HepG2 (cell line): ENCODE measurements around the gene MAPK8IP3. TPM values are rescaled to one million over a fixed set of nuclear protein-coding genes. Genes with fewer than 3 reads are reported as not detected.

Experiments used
- CHD2 ChIP-seq: IDR thresholded peaks from 2 replicates; pipeline ENCODE4 v1.6.1; 2011; ENCODE audit warnings: low read depth, low read length, improper control_type of control experiment
- KAT7 ChIP-seq: IDR thresholded peaks from 2 replicates; pipeline ENCODE4 v1.6.1; 2018; ENCODE audit warnings: borderline replicate concordance, missing compliant biosample characterization
- KLF6 ChIP-seq: IDR thresholded peaks from 2 replicates; pipeline ENCODE4 v1.8.0; 2016; ENCODE audit warnings: missing biosample characterization, missing genetic modification reagents
- PAF1 ChIP-seq: IDR thresholded peaks from 2 replicates; pipeline ENCODE4 v1.6.1; 2016; ENCODE audit warnings: missing genetic modification reagents, missing compliant biosample characterization
- PHB2 ChIP-seq: fragments of 450-650 bp; IDR thresholded peaks from 2 replicates; pipeline ENCODE4 v1.6.1; 2018; ENCODE audit not compliant: partially characterized antibody
- POLR2A ChIP-seq, 2 experiments: IDR thresholded peaks; 2 replicates each; pipeline ENCODE4 v1.6.1; 2011; ENCODE audit warnings: low read depth in 2 of 2, low read length in 2 of 2, mild to moderate bottlenecking in 1 of 2, moderate library complexity in 1 of 2; ENCODE audit not compliant: insufficient read depth in 1 of 2
- SRY ChIP-seq: sonication (generic); formaldehyde crosslinking; IDR thresholded peaks from 2 replicates; pipeline ENCODE4 v1.8.0; 2022; ENCODE audit warnings: mild to moderate bottlenecking, missing genetic modification reagents
- ZBTB3 ChIP-seq: sonication (generic); formaldehyde crosslinking; IDR thresholded peaks from 2 replicates; pipeline ENCODE4 v1.4.0; 2020; ENCODE audit warnings: low read depth, mild to moderate bottlenecking, moderate library complexity, missing genetic modification reagents, borderline replicate concordance
- ZFP90 ChIP-seq: sonication (generic); formaldehyde crosslinking; IDR thresholded peaks from 2 replicates; pipeline ENCODE4 v1.8.0; 2022; ENCODE audit warnings: missing genetic modification reagents, mild to moderate bottlenecking, inconsistent platforms, borderline replicate concordance
- ZKSCAN8 ChIP-seq: IDR thresholded peaks from 2 replicates; pipeline ENCODE4 v1.6.1; 2016; ENCODE audit warnings: borderline replicate concordance, missing genetic modification reagents, missing compliant biosample characterization
- ZNF224 ChIP-seq: sonication (generic); formaldehyde crosslinking; IDR thresholded peaks from 2 replicates; pipeline ENCODE4 v1.5.0; 2020; ENCODE audit warnings: mild to moderate bottlenecking, missing genetic modification reagents
- ZNF232 ChIP-seq: sonication (generic); formaldehyde crosslinking; IDR thresholded peaks from 2 replicates; pipeline ENCODE4 v1.4.0; 2020; ENCODE audit warnings: missing genetic modification reagents, borderline replicate concordance
- ZNF430 ChIP-seq: sonication (generic); formaldehyde crosslinking; IDR thresholded peaks from 2 replicates; pipeline ENCODE4 v1.9.0; 2021; ENCODE audit warnings: mild to moderate bottlenecking, missing genetic modification reagents
- ZNF446 ChIP-seq: sonication (generic); formaldehyde crosslinking; IDR thresholded peaks from 2 replicates; pipeline ENCODE4 v1.5.0; 2020; ENCODE audit warnings: mild to moderate bottlenecking, missing genetic modification reagents
- ZNF563 ChIP-seq: sonication (generic); formaldehyde crosslinking; IDR thresholded peaks from 2 replicates; pipeline ENCODE4 v1.8.0; 2022; ENCODE audit warnings: mild to moderate bottlenecking, moderate library complexity, missing genetic modification reagents
- ZNF772 ChIP-seq: sonication (generic); formaldehyde crosslinking; IDR thresholded peaks from 2 replicates; pipeline ENCODE4 v1.5.0; 2020; ENCODE audit warnings: mild to moderate bottlenecking, missing genetic modification reagents
- polyA plus RNA-seq, 8 experiments: library from polyadenylated mRNA; depleted of rRNA in 3 of 8; stranded (reverse) in 7 of 8; unstranded in 1 of 8; fragments of >200 nt; fragmentation: Illumina TruSeq in 4 of 8; extraction: Trizol in 4 of 8; gene quantifications; 2 replicates each; pipeline versions ENCODE4 v1.2.1 to v1.2.3, GENCODE V29; 2011 to 2016; ENCODE audit warnings: low read depth in 4 of 8, missing spikeins in 1 of 8, mixed read lengths in 1 of 8; ENCODE audit not compliant: insufficient read depth in 1 of 8
- total RNA-seq, 5 experiments: library from RNA; depleted of rRNA; stranded (reverse); fragments of >200 nt; fragmentation: Illumina TruSeq; extraction: Trizol; gene quantifications; 2 replicates each; pipeline ENCODE4 v1.2.3, GENCODE V29; 2016; ENCODE audit warnings: low read depth in 1 of 5
- TF ChIP-seq, protein P1 (sequence below): sonication (generic); formaldehyde crosslinking; IDR thresholded peaks from 2 replicates; pipeline ENCODE4 v1.4.0; 2020; ENCODE audit warnings: missing genetic modification reagents
- TF ChIP-seq, protein P2 (sequence below): sonication (generic); formaldehyde crosslinking; IDR thresholded peaks from 2 replicates; pipeline ENCODE4 v1.8.0; 2022; ENCODE audit warnings: missing genetic modification reagents, mild to moderate bottlenecking, moderate library complexity, borderline replicate concordance
- TF ChIP-seq, protein P3 (sequence below): sonication (generic); formaldehyde crosslinking; conservative IDR thresholded peaks from 2 replicates; pipeline ENCODE4 v1.4.0; 2020; ENCODE audit warnings: missing genetic modification reagents
- TF ChIP-seq, protein P4 (sequence below): IDR thresholded peaks from 2 replicates; pipeline ENCODE4 v1.6.1; 2018; ENCODE audit warnings: missing genetic modification reagents
- TF ChIP-seq, protein P5 (sequence below): sonication (generic); formaldehyde crosslinking; IDR thresholded peaks from 2 replicates; pipeline ENCODE4 v1.4.0; 2020; ENCODE audit warnings: mild to moderate bottlenecking, missing genetic modification reagents
- TF ChIP-seq, protein P6 (sequence below): sonication (generic); formaldehyde crosslinking; IDR thresholded peaks from 2 replicates; pipeline ENCODE4 v1.5.0; 2020; ENCODE audit warnings: mild to moderate bottlenecking, missing genetic modification reagents, borderline replicate concordance

Gene MAPK8IP3
- total and polyA plus RNA-seq, 2 of the 13 experiments (the other 11 are each of a cell fraction or from before 2014, with no cell fraction given) = 25.1 to 41.7 TPM

DNA sequence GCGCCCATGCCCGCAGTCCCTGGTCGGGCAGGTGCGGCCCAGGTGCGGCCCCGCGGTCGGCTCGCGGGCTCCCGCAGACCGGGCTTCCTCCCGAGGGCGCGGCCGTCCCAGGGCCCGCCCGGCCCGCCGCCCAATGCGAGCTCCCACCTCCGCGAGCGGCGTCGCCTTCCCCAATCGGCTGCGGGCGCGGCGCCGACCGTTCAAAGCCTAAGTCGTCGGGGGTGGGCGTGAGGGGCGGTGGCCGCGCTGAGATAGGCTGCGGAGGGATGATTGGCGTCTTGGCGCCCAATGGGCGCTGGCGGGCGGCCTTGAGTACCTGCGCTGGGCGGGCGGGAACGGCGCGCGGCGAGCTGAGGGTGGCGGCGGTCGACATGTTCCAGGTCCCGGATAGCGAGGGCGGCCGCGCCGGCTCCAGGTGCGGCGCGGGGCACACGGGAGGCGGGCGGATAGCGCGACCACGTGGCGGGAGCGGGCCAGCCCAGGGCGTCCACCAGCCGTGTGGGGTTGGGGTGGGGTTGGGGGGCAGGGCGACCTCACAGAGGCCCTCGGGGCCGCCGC, 28.0 kb upstream of the MAPK8IP3 start, which contains the start of gene JPT2 (continued):
- TF ChIP-seq ZNF224 (CRISPR knock-in tag) (0 out of 2 replicates have a peak, but pooled peaks have one; percentile 2), PHB2 (no peak), ZNF430 (CRISPR knock-in tag) (no peak), ZNF446 (CRISPR knock-in tag) (no peak), ZNF772 (CRISPR knock-in tag) (0 out of 2 replicates have a peak, but pooled peaks have one; percentile 43), POLR2A (IDR thresholded peaks at IDR 0.05; ENCODE audit: insufficient read depth in 1 of 2, low read depth in 2 of 2, low read length in 2 of 2) (peak; percentile 45 to 77; a peak in 3 of 4 replicates), ZNF563 (no peak), ZNF232 (CRISPR knock-in tag) (no peak), KLF6 (CRISPR knock-in tag) (0 out of 2 replicates have a peak, but pooled peaks have one; percentile 47), CHD2 (peak; percentile 32; the same call in 1 of the 2 replicates), ZKSCAN8 (CRISPR knock-in tag) (no peak), KAT7 (CRISPR knock-in tag) (no peak; the same call in 1 of the 2 replicates), ZFP90 (CRISPR knock-in tag) (peak; percentile 48; the same call in 1 of the 2 replicates), SRY (CRISPR knock-in tag) (no peak), PAF1 (no peak), ZBTB3 (CRISPR knock-in tag) (no peak)
- TF ChIP-seq, protein P1, sequence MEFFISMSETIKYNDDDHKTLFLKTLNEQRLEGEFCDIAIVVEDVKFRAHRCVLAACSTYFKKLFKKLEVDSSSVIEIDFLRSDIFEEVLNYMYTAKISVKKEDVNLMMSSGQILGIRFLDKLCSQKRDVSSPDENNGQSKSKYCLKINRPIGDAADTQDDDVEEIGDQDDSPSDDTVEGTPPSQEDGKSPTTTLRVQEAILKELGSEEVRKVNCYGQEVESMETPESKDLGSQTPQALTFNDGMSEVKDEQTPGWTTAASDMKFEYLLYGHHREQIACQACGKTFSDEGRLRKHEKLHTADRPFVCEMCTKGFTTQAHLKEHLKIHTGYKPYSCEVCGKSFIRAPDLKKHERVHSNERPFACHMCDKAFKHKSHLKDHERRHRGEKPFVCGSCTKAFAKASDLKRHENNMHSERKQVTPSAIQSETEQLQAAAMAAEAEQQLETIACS (CRISPR knock-in tag) = peak; percentile 67
- TF ChIP-seq, protein P2, sequence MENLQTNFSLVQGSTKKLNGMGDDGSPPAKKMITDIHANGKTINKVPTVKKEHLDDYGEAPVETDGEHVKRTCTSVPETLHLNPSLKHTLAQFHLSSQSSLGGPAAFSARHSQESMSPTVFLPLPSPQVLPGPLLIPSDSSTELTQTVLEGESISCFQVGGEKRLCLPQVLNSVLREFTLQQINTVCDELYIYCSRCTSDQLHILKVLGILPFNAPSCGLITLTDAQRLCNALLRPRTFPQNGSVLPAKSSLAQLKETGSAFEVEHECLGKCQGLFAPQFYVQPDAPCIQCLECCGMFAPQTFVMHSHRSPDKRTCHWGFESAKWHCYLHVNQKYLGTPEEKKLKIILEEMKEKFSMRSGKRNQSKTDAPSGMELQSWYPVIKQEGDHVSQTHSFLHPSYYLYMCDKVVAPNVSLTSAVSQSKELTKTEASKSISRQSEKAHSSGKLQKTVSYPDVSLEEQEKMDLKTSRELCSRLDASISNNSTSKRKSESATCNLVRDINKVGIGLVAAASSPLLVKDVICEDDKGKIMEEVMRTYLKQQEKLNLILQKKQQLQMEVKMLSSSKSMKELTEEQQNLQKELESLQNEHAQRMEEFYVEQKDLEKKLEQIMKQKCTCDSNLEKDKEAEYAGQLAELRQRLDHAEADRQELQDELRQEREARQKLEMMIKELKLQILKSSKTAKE (CRISPR knock-in tag) = no peak
- TF ChIP-seq, protein P3, sequence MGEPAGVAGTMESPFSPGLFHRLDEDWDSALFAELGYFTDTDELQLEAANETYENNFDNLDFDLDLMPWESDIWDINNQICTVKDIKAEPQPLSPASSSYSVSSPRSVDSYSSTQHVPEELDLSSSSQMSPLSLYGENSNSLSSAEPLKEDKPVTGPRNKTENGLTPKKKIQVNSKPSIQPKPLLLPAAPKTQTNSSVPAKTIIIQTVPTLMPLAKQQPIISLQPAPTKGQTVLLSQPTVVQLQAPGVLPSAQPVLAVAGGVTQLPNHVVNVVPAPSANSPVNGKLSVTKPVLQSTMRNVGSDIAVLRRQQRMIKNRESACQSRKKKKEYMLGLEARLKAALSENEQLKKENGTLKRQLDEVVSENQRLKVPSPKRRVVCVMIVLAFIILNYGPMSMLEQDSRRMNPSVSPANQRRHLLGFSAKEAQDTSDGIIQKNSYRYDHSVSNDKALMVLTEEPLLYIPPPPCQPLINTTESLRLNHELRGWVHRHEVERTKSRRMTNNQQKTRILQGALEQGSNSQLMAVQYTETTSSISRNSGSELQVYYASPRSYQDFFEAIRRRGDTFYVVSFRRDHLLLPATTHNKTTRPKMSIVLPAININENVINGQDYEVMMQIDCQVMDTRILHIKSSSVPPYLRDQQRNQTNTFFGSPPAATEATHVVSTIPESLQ (CRISPR knock-in tag) = no peak
- TF ChIP-seq, protein P4, sequence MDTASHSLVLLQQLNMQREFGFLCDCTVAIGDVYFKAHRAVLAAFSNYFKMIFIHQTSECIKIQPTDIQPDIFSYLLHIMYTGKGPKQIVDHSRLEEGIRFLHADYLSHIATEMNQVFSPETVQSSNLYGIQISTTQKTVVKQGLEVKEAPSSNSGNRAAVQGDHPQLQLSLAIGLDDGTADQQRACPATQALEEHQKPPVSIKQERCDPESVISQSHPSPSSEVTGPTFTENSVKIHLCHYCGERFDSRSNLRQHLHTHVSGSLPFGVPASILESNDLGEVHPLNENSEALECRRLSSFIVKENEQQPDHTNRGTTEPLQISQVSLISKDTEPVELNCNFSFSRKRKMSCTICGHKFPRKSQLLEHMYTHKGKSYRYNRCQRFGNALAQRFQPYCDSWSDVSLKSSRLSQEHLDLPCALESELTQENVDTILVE (CRISPR knock-in tag) = peak; percentile 30; the same call in 1 of the 2 replicates
- TF ChIP-seq, protein P5, sequence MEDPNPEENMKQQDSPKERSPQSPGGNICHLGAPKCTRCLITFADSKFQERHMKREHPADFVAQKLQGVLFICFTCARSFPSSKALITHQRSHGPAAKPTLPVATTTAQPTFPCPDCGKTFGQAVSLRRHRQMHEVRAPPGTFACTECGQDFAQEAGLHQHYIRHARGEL (CRISPR knock-in tag) = no peak
- TF ChIP-seq, protein P6, sequence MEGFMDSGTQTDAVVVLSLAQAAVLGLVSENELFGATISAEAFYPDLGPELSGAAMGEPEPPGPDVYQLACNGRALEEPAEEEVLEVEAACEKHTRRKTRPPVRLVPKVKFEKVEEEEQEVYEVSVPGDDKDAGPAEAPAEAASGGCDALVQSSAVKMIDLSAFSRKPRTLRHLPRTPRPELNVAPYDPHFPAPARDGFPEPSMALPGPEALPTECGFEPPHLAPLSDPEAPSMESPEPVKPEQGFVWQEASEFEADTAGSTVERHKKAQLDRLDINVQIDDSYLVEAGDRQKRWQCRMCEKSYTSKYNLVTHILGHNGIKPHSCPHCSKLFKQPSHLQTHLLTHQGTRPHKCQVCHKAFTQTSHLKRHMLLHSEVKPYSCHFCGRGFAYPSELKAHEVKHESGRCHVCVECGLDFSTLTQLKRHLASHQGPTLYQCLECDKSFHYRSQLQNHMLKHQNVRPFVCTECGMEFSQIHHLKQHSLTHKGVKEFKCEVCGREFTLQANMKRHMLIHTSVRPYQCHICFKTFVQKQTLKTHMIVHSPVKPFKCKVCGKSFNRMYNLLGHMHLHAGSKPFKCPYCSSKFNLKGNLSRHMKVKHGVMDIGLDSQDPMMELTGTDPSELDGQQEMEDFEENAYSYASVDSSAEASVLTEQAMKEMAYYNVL (CRISPR knock-in tag) = no peak
